HepG2 (cell line): ENCODE measurements around the gene C11orf68. TPM values are rescaled to one million over a fixed set of nuclear protein-coding genes. Genes with fewer than 3 reads are reported as not detected.

Source experiments
- FOXK1 ChIP-seq: sonication (generic); formaldehyde crosslinking; IDR thresholded peaks from 2 replicates; pipeline ENCODE4 v1.4.0; 2020; ENCODE audit warnings: low read depth, missing genetic modification reagents, borderline replicate concordance
- GFI1 ChIP-seq: sonication (generic); formaldehyde crosslinking; IDR thresholded peaks from 2 replicates; pipeline ENCODE4 v1.5.0; 2020; ENCODE audit warnings: missing genetic modification reagents, mild to moderate bottlenecking, borderline replicate concordance
- KLF11 ChIP-seq: IDR thresholded peaks from 2 replicates; pipeline ENCODE4 v1.6.1; 2016; ENCODE audit warnings: missing compliant biosample characterization
- MAF1 ChIP-seq: sonication (generic); formaldehyde crosslinking; IDR thresholded peaks from 2 replicates; pipeline ENCODE4 v1.5.0; 2020; ENCODE audit warnings: missing genetic modification reagents, borderline replicate concordance
- NFIB ChIP-seq: sonication (generic); formaldehyde crosslinking; IDR thresholded peaks from 2 replicates; pipeline ENCODE4 v1.9.0; 2021; ENCODE audit warnings: missing genetic modification reagents, mild to moderate bottlenecking, borderline replicate concordance
- NFRKB ChIP-seq: fragments of 450-650 bp; IDR thresholded peaks from 2 replicates; pipeline ENCODE4 v1.6.1; 2017
- NFYC ChIP-seq: IDR thresholded peaks from 2 replicates; pipeline ENCODE4 v1.6.1; 2016; ENCODE audit warnings: missing genetic modification reagents, missing compliant biosample characterization
- SAFB2 ChIP-seq: sonication (generic); formaldehyde crosslinking; IDR thresholded peaks from 2 replicates; pipeline ENCODE4 v1.5.1; 2020; ENCODE audit warnings: missing genetic modification reagents, low read depth, mild to moderate bottlenecking, borderline replicate concordance
- SAP130 ChIP-seq: IDR thresholded peaks from 2 replicates; pipeline ENCODE4 v1.6.1; 2016; ENCODE audit warnings: low read depth
- SMARCC2 ChIP-seq: fragments of 450-650 bp; IDR thresholded peaks from 2 replicates; pipeline ENCODE4 v1.6.1; 2017; ENCODE audit warnings: antibody characterized with exemption, mild to moderate bottlenecking
- SNAPC2 ChIP-seq: sonication (generic); formaldehyde crosslinking; IDR thresholded peaks from 2 replicates; pipeline ENCODE4 v1.8.1; 2022; ENCODE audit warnings: mild to moderate bottlenecking, missing genetic modification reagents
- SP4 ChIP-seq: sonication (generic); formaldehyde crosslinking; IDR thresholded peaks from 2 replicates; pipeline ENCODE4 v1.8.1; 2023; ENCODE audit warnings: mild to moderate bottlenecking, missing genetic modification reagents
- SP5 ChIP-seq: IDR thresholded peaks from 2 replicates; pipeline ENCODE4 v1.6.1; 2016; ENCODE audit warnings: low read depth, borderline replicate concordance
- SRY ChIP-seq: sonication (generic); formaldehyde crosslinking; IDR thresholded peaks from 2 replicates; pipeline ENCODE4 v1.8.0; 2022; ENCODE audit warnings: mild to moderate bottlenecking, missing genetic modification reagents
- ZFY ChIP-seq: sonication (generic); formaldehyde crosslinking; IDR thresholded peaks from 2 replicates; pipeline ENCODE4 v1.4.0; 2020; ENCODE audit warnings: missing genetic modification reagents
- ZNF660 ChIP-seq: sonication (generic); formaldehyde crosslinking; IDR thresholded peaks from 2 replicates; pipeline ENCODE4 v1.5.1; 2020; ENCODE audit warnings: mild to moderate bottlenecking, low read depth, missing genetic modification reagents, borderline replicate concordance
- ZNF776 ChIP-seq: sonication (generic); formaldehyde crosslinking; IDR thresholded peaks from 2 replicates; pipeline ENCODE4 v1.4.0; 2020; ENCODE audit warnings: mild to moderate bottlenecking, missing genetic modification reagents
- polyA plus RNA-seq, 8 experiments: library from polyadenylated mRNA; depleted of rRNA in 3 of 8; stranded (reverse) in 7 of 8; unstranded in 1 of 8; fragments of >200 nt; fragmentation: Illumina TruSeq in 4 of 8; extraction: Trizol in 4 of 8; gene quantifications; 2 replicates each; pipeline versions ENCODE4 v1.2.1 to v1.2.3, GENCODE V29; 2011 to 2016; ENCODE audit warnings: low read depth in 4 of 8, missing spikeins in 1 of 8, mixed read lengths in 1 of 8; ENCODE audit not compliant: insufficient read depth in 1 of 8
- total RNA-seq, 5 experiments: library from RNA; depleted of rRNA; stranded (reverse); fragments of >200 nt; fragmentation: Illumina TruSeq; extraction: Trizol; gene quantifications; 2 replicates each; pipeline ENCODE4 v1.2.3, GENCODE V29; 2016; ENCODE audit warnings: low read depth in 1 of 5
- TF ChIP-seq, protein P1 (sequence below), 2 experiments: sonication (generic) in 1 of 2; formaldehyde crosslinking in 1 of 2; IDR thresholded peaks; 2 replicates each; pipeline versions ENCODE4 v1.4.0 to v1.6.1; 2016 to 2020; ENCODE audit warnings: borderline replicate concordance in 1 of 2, low read depth in 1 of 2, mild to moderate bottlenecking in 1 of 2, missing genetic modification reagents in 1 of 2
- TF ChIP-seq, protein P2 (sequence below): sonication (generic); formaldehyde crosslinking; IDR thresholded peaks from 2 replicates; pipeline ENCODE4 v1.5.0; 2020; ENCODE audit warnings: mild to moderate bottlenecking, missing genetic modification reagents
- TF ChIP-seq, protein P3 (sequence below): sonication (generic); formaldehyde crosslinking; IDR thresholded peaks from 2 replicates; pipeline ENCODE4 v1.5.1; 2020; ENCODE audit warnings: mild to moderate bottlenecking, missing genetic modification reagents, moderate library complexity

The C11orf68 gene
- total and polyA plus RNA-seq, 2 of the 13 experiments (the other 11 are each of a cell fraction or from before 2014, with no cell fraction given) = 8.4 to 28.3 TPM

DNA sequence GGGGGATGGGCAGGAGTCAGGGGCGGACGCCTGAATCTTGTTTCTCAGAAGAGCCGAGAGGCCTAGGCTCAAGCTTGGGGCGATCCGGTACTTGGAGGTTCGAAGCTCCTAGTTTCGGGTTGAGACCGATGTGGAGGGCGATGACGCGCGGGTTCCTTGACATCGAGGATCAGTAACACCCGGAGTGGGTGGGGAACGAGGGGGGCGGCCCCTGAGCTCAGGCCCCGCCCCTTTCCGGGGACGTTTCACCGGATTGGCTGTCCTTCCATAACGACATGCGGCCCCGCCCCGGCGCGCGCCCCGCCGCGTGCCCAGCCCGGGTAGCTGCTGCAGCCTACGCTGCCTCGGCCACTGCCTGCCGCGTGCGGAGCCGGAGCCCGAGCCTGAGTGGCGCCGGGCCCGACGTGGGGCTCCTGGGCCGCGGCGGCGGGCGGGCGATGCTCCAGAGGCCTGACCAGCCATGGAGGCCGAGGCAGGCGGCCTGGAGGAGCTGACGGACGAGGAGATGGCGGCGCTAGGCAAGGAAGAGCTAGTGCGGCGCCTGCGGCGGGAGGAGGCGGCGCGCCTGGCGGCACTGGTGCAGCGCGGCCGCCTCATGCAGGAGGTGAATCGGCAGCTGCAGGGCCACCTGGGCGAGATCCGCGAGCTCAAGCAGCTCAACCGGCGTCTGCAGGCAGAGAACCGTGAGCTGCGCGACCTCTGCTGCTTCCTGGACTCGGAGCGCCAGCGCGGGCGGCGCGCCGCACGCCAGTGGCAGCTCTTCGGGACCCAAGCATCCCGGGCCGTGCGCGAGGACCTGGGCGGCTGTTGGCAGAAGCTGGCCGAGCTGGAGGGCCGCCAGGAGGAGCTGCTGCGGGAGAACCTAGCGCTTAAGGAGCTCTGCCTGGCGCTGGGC, 28.3 kb downstream of the C11orf68 start, which contains the start of gene CCDC85B (continued):
- TF ChIP-seq, protein P1, sequence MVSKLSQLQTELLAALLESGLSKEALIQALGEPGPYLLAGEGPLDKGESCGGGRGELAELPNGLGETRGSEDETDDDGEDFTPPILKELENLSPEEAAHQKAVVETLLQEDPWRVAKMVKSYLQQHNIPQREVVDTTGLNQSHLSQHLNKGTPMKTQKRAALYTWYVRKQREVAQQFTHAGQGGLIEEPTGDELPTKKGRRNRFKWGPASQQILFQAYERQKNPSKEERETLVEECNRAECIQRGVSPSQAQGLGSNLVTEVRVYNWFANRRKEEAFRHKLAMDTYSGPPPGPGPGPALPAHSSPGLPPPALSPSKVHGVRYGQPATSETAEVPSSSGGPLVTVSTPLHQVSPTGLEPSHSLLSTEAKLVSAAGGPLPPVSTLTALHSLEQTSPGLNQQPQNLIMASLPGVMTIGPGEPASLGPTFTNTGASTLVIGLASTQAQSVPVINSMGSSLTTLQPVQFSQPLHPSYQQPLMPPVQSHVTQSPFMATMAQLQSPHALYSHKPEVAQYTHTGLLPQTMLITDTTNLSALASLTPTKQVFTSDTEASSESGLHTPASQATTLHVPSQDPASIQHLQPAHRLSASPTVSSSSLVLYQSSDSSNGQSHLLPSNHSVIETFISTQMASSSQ (IDR thresholded peaks at IDR 0.05; ENCODE audit: low read depth) = no peak
- TF ChIP-seq, protein P1 (CRISPR knock-in tag; IDR thresholded peaks at IDR 0.05; ENCODE audit: borderline replicate concordance) = 0 out of 2 replicates have a peak, but pooled peaks have one; percentile 48
- peak; percentile 61 for TF ChIP-seq SAFB2
- TF ChIP-seq KLF11 = no peak
- TF ChIP-seq ZNF776 = peak; percentile 92; the same call in 1 of the 2 replicates
- TF ChIP-seq SMARCC2 = no peak
- no peak for TF ChIP-seq ZNF660 (CRISPR knock-in tag)
- peak; percentile 93 for TF ChIP-seq SNAPC2 (CRISPR knock-in tag)
- TF ChIP-seq NFYC (CRISPR knock-in tag) = peak; percentile 65
- TF ChIP-seq NFIB (CRISPR knock-in tag) = no peak
- peak; percentile 87 for TF ChIP-seq SAP130
- TF ChIP-seq MAF1 (CRISPR knock-in tag) = no peak
- TF ChIP-seq, protein P2, sequence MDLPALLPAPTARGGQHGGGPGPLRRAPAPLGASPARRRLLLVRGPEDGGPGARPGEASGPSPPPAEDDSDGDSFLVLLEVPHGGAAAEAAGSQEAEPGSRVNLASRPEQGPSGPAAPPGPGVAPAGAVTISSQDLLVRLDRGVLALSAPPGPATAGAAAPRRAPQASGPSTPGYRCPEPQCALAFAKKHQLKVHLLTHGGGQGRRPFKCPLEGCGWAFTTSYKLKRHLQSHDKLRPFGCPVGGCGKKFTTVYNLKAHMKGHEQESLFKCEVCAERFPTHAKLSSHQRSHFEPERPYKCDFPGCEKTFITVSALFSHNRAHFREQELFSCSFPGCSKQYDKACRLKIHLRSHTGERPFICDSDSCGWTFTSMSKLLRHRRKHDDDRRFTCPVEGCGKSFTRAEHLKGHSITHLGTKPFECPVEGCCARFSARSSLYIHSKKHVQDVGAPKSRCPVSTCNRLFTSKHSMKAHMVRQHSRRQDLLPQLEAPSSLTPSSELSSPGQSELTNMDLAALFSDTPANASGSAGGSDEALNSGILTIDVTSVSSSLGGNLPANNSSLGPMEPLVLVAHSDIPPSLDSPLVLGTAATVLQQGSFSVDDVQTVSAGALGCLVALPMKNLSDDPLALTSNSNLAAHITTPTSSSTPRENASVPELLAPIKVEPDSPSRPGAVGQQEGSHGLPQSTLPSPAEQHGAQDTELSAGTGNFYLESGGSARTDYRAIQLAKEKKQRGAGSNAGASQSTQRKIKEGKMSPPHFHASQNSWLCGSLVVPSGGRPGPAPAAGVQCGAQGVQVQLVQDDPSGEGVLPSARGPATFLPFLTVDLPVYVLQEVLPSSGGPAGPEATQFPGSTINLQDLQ (CRISPR knock-in tag) = peak; percentile 87; the same call in 1 of the 2 replicates
- TF ChIP-seq ZFY (CRISPR knock-in tag) = peak; percentile 93
- no peak for TF ChIP-seq NFRKB
- peak; percentile 31; the same call in 1 of the 2 replicates for TF ChIP-seq SP5 (CRISPR knock-in tag)
- peak; percentile 98 for TF ChIP-seq SP4 (CRISPR knock-in tag)
- peak; percentile 95 for TF ChIP-seq SRY
- peak; percentile 30; the same call in 1 of the 2 replicates for TF ChIP-seq FOXK1 (CRISPR knock-in tag)
- TF ChIP-seq, protein P3, sequence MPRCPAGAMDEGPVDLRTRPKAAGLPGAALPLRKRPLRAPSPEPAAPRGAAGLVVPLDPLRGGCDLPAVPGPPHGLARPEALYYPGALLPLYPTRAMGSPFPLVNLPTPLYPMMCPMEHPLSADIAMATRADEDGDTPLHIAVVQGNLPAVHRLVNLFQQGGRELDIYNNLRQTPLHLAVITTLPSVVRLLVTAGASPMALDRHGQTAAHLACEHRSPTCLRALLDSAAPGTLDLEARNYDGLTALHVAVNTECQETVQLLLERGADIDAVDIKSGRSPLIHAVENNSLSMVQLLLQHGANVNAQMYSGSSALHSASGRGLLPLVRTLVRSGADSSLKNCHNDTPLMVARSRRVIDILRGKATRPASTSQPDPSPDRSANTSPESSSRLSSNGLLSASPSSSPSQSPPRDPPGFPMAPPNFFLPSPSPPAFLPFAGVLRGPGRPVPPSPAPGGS = peak; percentile 85; the same call in 1 of the 2 replicates
- no peak for TF ChIP-seq GFI1 (CRISPR knock-in tag)
